Hepatocyte (in vitro differentiated cells): Measurements from ENCODE around the gene S100P. TPM values are rescaled to one million over a fixed set of nuclear protein-coding genes. Genes with fewer than 3 reads are reported as not detected.
A peak's percentile ranks its signal among the peaks of the same experiment; 100 is the strongest.

Experiments used
- DNase-seq: peaks from one replicate; pipeline ENCODE4 v3.0.0-alpha.2; 2016; ENCODE audit warnings: low spot score
- H2AFZ ChIP-seq: fragments of 200-600 bp; sonication (generic); 2 replicates; pipeline ENCODE4 v1.6.0; 2016; ENCODE audit warnings: antibody characterized with exemption, mild to moderate bottlenecking
- H3K27ac ChIP-seq: fragments of 200-600 bp; sonication (generic); 2 replicates; pipeline ENCODE4 v1.5.1; 2016; ENCODE audit warnings: mild to moderate bottlenecking
- H3K27me3 ChIP-seq: fragments of 200-600 bp; sonication (generic); 2 replicates; pipeline ENCODE4 v1.6.1; 2016
- H3K36me3 ChIP-seq: fragments of 200-600 bp; sonication (generic); replicated peaks from 2 replicates; pipeline ENCODE4 v1.5.1; 2016; ENCODE audit warnings: low read depth; ENCODE audit not compliant: insufficient read depth
- H3K4me1 ChIP-seq: fragments of 200-600 bp; sonication (generic); 2 replicates; pipeline ENCODE4 v1.5.1; 2016; ENCODE audit warnings: mild to moderate bottlenecking, moderate library complexity; ENCODE audit not compliant: insufficient read depth
- H3K4me2 ChIP-seq: fragments of 200-600 bp; sonication (generic); 2 replicates; pipeline ENCODE4 v1.6.0; 2016
- H3K4me3 ChIP-seq: fragments of 200-600 bp; sonication (generic); 2 replicates; pipeline ENCODE4 v1.5.1; 2016; ENCODE audit warnings: mild to moderate bottlenecking
- H3K79me2 ChIP-seq: fragments of 200-600 bp; sonication (generic); 2 replicates; pipeline ENCODE4 v1.6.0; 2017; ENCODE audit warnings: mild to moderate bottlenecking
- H3K9me2 ChIP-seq: fragments of 200-600 bp; sonication (generic); replicated peaks from 2 replicates; pipeline ENCODE4 v1.6.0; 2017; ENCODE audit warnings: mild to moderate bottlenecking; ENCODE audit not compliant: insufficient read depth
- H3K9me3 ChIP-seq: fragments of 200-600 bp; sonication (generic); 2 replicates; pipeline ENCODE4 v1.5.1; 2016; ENCODE audit warnings: low read depth, mild to moderate bottlenecking
- H4K20me1 ChIP-seq: fragments of 200-600 bp; sonication (generic); 2 replicates; pipeline ENCODE4 v1.6.0; 2016; ENCODE audit warnings: mild to moderate bottlenecking; ENCODE audit not compliant: insufficient read depth, poor library complexity, severe bottlenecking
- CTCF ChIP-seq: fragments of 200-600 bp; sonication (generic); IDR thresholded peaks from 2 replicates; pipeline ENCODE4 v1.5.1; 2016; ENCODE audit warnings: antibody characterized with exemption, mild to moderate bottlenecking; ENCODE audit not compliant: poor library complexity
- EZH2 ChIP-seq: fragments of 200-600 bp; sonication (generic); IDR thresholded peaks from 2 replicates; pipeline ENCODE4 v1.6.1; 2016; ENCODE audit warnings: antibody characterized with exemption, mild to moderate bottlenecking, borderline replicate concordance
- EZH2phosphoT487 ChIP-seq: fragments of 200-600 bp; sonication (generic); IDR thresholded peaks from one replicate; pipeline ENCODE4 v1.6.1; 2018; ENCODE audit warnings: antibody characterized with exemption, mild to moderate bottlenecking, low read depth, moderate library complexity; ENCODE audit not compliant: unreplicated experiment, severe bottlenecking
- WGBS: methylation state at CpG from one replicate; pipeline ENCODE4 v1.1.6; 2016; ENCODE audit warnings: low lambda C conversion rate; ENCODE audit errors: missing lambda C conversion rate; 5-methylcytosine and 5-hydroxymethylcytosine counted together
- polyA plus RNA-seq: library from polyadenylated mRNA; unstranded; fragments of >200 nt; fragmentation: Nextera tagmentation; extraction: Ambion mirVana; gene quantifications from 2 replicates; pipeline ENCODE4 v1.2.1, GENCODE V29; 2016
- total RNA-seq: library from RNA; depleted of rRNA; stranded (reverse); fragments of >200 nt; gene quantifications from 2 replicates; pipeline ENCODE4 v1.2.3, GENCODE V29; 2014

S100P gene
- total and polyA plus RNA-seq, 2 experiments from 2014 or later = 36.6 to 51.6 TPM

GRCh38 chr4:6688879-6689505 lies 4.7 kb upstream of the S100P start:
- Histone ChIP-seq H3K27ac (peak overlapping the region; percentile 94), H4K20me1 (no peaks in the 10 kb centered on the region), H3K27me3 (no peaks in the 10 kb centered on the region), H3K4me3 (no peak overlapping the region), H3K79me2 (peaks cover 14% of the 10 kb centered on the region), H3K9me3 (no peaks in the 10 kb centered on the region), H3K9me2 (no peaks in the 10 kb centered on the region), H2AFZ (peak overlapping the region; percentile 10), H3K4me1 (peaks cover 44% of the 10 kb centered on the region), H3K36me3 (no peaks in the 10 kb centered on the region), H3K4me2 (peak overlapping the region; percentile 63)
- no peak for TF ChIP-seq EZH2
- TF ChIP-seq CTCF = peak; percentile 19
- 13% methylated on average over 23 of the region's 23 CpGs for WGBS
- DNase-seq = peak; percentile 90

DNA sequence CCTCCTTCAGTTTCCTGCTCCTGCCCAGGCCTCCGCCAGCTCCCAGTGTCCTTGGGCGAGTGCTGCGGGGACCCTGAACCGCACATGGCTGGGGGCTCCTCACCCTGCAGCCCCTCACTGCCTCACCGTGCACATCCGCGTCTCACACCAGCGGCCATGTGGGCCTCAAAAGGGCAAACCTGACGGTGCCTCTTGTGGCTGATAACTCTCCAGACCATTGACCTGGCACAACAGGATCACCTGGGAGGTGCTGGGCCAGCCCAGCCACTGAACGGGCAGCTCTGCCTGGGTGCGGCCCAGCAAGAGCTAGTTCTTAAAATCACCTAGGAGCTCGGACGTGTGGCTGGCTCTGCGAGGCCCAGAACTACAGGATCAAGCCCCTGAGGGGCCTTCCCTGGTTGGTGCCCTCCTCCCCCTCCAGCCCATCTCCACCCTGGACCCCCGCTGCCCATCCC lies 4.1 kb upstream of the S100P start:
- H3K4me2 ChIP-seq = peak overlapping the region; percentile 63
- no peaks in the 10 kb centered on the region for H3K27me3 ChIP-seq
- no peaks in the 10 kb centered on the region for H4K20me1 ChIP-seq
- H3K4me3 ChIP-seq = no peak overlapping the region
- no peaks in the 10 kb centered on the region for H3K9me3 ChIP-seq
- H2AFZ ChIP-seq = peak overlapping the region; percentile 10
- TF ChIP-seq EZH2 = no peak
- no peak for TF ChIP-seq EZH2phosphoT487
- TF ChIP-seq CTCF = no peak
- H3K36me3 ChIP-seq = no peaks in the 10 kb centered on the region
- H3K27ac ChIP-seq = peak overlapping the region; percentile 94
- 71% methylated on average over 13 of the region's 15 CpGs for WGBS
- peak; percentile 31 for DNase-seq
- no peaks in the 10 kb centered on the region for H3K9me2 ChIP-seq
- peaks cover 44% of the 10 kb centered on the region for H3K4me1 ChIP-seq
- H3K79me2 ChIP-seq = peaks cover 18% of the 10 kb centered on the region

DNA sequence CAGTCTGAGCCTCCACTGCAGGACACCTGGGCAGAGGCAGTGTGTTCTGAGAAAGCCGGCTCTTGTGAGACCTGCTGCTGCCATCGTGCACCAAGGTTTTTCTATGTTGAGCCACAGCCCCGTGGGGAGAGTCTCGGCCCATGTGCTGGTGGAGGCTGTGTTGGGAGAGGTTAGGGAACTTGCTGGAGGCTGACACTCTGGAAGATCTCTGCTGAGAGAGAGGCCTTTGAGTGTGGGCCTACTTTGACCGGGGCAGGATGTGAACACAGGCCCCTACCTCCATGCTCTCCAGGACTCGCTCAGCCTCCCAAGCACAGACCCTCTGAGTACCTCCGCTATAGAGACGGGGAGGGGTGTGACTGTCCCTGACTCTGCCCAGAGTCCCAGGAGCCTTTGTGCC lies 1.3 kb upstream of the S100P start:
- 75% methylated on average over 8 of the region's 8 CpGs for WGBS
- H3K4me2 ChIP-seq = no peak overlapping the region
- no peaks in the 10 kb centered on the region for H4K20me1 ChIP-seq
- H3K9me2 ChIP-seq = no peaks in the 10 kb centered on the region
- H3K36me3 ChIP-seq = no peaks in the 10 kb centered on the region
- H3K4me1 ChIP-seq = peaks cover 63% of the 10 kb centered on the region
- peaks cover 23% of the 10 kb centered on the region for H3K79me2 ChIP-seq
- TF ChIP-seq EZH2 = no peak
- no peak for TF ChIP-seq CTCF
- no peak for TF ChIP-seq EZH2phosphoT487
- no peak overlapping the region for H2AFZ ChIP-seq
- peak overlapping the region; percentile 96 for H3K27ac ChIP-seq
- H3K9me3 ChIP-seq = no peaks in the 10 kb centered on the region
- no peaks in the 10 kb centered on the region for H3K27me3 ChIP-seq
- DNase-seq = no peak
- no peak overlapping the region for H3K4me3 ChIP-seq
